GM18508 (cell line): ENCODE data around the gene PSRC1.

Experiments
- ATAC-seq: cut with Tn5 transposase; IDR thresholded peaks from one replicate; pipeline ENCODE4 v1.9.1; 2021; ENCODE audit warnings: moderate number of reproducible peaks; ENCODE audit not compliant: insufficient read depth, unreplicated experiment

The PSRC1 gene

DNA sequence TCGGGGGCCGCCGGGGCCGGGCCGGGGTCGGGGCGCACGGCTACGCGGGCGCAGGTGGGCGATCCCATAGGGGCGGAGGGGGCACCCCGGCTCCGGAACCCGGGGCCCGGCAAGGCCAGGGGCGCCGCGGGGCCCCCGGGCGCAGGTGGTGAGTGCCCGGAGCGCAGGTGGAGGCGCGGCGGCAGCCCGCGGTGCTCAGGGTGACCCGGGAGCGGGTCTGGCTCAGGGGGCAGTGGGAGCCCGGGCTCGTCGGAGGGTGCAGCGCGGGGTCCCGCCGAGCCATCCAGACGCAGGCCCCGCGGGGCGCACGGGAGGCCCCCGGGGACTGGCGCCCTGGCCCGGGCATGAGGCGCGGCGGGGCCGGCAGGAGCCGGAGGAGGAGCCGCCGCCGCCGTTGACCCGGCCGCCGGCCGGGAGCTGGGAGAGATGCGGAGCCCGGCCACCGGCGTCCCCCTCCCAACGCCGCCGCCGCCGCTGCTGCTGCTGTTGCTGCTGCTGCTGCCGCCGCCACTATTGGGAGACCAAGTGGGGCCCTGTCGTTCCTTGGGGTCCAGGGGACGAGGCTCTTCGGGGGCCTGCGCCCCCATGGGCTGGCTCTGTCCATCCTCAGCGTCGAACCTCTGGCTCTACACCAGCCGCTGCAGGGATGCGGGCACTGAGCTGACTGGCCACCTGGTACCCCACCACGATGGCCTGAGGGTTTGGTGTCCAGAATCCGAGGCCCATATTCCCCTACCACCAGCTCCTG, 33.1 kb downstream of the PSRC1 start:
- no peak for ATAC-seq

DNA sequence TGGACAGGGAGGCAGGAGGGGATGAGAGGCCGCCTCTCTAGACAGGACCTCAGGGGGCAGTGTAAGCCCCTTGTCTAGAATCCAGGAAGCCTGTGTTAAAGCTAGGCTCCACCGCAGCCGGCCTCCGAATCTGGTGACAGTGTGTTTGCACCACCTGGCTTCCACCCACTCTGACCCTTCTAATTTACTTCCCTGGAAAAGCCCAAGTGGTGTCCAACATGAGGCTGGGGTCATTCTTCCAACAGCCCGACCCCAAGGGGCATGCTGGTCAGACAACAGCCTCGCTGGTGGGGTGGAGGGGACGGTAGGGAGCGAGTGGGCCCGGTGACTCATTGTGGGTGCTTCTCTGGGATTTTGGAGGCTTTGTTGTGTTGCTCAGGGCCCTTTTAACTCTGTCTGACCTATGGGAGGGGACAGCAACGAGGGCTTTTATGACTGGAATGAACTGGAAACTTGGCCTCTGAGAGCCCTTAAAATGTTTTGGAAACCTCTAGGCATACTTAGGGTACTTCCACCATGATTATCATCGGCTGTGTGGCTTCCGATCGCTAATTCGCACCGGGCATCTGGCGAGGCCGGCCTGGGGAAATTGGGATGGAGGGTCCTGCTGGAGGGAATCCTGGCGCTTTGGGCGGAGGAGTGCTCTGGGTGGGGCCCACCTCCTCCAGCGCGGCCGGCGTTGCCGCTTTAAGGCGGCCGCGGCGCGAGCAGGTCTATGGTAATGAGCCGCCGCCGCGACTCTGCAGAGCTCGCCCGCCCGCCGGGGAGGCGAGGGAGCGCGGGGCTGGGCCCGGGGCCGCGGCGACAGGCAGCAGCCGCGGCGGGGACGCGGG, 33.9 kb downstream of the PSRC1 start, which contains the start of gene CELSR2:
CELSR2 (plus strand) TSS at position 743 of the 833 bp plus-strand sequence. CDS start 541 bp downstream, outside the sequence.
- ATAC-seq = no peak

DNA sequence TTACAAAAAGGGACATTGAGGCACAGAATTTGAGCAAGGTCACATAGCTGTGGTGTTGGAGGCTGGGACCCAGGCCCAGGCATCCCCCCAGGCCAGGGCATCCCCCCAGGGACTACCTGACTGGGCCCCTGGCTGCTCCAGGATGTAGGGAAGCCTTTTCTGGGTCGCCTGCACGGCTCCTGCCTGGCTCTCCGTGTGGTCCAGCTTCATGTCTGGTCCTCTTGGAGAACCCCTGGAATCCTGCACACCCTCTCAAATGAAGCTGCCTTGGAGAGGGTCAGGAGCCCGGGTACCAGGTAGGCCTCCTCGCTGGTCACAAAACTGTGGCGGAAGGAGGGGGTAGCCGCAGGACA, 34.5 kb downstream of the PSRC1 start:
- ATAC-seq = no peak

DNA sequence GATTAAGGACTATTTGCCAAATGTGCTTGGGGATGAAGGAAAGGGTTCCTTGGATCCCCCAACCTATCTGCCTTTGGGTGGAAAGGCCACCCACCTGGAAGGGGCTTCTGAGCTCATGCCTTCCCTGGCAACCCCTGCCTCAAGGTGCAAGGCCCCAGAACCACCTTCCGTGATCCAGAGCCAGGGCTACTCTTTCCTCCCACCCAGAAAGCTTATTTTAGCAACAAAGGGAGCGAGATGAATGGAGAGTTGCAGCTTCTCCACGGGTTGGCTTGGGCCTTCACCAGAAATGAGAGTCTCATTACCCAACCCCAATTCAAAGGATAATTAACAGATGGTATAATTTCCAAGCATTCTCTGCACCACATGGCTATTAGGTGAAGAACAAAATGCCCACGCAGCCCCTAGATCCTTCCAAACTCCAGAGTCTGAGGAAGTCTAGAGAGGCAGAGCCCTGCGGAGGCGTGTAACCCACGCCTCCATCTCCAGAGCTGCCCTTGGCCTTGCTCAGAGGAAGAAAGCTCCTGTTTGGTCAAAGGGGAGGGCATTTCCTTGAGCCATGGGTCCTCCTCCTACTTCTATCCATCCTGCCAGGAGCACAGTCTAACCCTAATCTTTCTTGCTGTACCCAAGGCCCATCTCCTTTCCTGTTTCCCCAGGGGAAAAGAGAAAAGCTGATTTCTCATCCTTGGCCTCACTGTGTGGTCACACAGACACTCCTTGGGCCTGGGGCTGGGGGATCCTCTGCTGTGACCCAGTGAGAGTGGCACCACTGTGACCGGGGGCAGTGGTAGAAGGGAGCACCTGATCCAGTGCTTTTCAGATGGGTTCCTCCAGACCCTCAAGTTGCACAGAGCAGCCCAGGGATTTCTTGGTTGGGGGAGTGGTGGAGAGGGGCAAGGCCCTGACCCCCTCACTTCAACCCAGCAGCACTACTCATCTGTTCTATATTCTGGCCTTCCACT, 35.3 kb downstream of the PSRC1 start:
- no peak for ATAC-seq

DNA sequence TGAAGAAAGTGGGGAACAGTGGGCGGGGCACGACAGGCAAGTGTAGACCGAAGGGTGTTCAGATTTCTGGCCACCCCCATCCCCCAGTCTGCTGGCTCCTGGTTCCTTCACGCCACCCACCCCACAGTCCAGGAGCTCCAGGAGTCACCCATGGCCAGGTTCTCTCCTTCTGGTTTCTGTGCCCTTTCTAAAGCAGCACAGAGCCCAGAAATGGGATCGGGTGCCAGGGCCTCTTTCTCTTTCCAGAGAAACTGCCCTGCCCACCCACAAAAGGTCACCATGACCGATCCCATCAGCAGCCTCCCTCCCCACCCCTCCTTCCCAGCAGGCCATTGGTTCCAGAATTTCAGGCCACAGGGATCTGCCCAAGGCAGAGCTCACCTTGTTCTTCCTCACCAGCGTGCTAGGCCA, 36.8 kb downstream of the PSRC1 start:
- ATAC-seq = no peak

DNA sequence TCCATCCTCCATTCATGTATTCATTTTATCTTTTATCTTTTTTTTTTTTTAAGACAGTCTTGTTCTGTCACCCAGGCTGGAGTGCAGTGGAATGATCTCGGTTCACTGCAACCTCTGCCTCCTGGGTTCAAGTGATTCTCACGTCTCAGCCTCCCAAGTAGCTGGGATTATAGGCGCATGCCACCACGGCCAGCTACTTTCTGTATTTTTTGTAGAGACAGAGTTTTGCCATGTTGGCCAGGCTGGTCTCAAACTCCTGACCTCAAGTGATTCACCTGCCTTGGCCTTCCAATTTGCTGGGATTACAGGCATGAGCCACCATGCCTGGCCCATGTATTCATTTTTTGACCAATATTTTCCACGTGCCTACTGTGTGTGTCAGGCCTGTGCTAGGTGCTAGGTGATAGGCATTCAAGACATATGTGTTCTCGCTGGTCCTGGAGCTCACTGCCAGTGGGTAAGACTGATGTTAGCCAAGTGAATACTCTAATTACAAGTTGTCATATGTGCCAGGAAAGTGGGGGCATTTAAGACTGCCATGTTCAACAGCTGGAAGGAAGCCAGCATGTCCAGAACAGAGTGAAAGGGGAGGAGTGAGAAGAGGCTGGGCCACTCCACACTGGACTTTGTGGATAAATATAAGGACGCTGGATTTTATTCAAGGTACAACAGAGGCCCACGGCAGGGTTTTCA, 38.9 kb downstream of the PSRC1 start:
- ATAC-seq = no peak

DNA sequence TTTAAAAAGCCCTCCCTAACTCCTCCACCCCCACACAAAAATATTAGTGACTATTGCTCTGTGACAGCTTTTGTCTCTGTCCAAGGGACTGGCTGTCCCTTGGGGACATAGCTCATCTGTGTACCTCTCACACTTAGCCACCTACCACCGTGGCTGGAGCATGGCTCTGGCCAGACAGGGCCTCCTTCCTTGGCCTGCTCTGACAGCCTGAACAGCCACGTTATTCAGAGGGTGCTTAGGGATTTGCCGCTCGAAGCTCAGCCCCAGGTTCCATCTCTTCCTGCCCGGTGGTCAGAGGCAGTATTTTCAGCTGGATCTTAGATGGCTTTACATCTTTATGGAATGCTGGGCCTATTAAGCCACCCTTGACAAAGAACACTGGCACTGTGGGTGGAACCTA, 39.7 kb downstream of the PSRC1 start:
- ATAC-seq = no peak

DNA sequence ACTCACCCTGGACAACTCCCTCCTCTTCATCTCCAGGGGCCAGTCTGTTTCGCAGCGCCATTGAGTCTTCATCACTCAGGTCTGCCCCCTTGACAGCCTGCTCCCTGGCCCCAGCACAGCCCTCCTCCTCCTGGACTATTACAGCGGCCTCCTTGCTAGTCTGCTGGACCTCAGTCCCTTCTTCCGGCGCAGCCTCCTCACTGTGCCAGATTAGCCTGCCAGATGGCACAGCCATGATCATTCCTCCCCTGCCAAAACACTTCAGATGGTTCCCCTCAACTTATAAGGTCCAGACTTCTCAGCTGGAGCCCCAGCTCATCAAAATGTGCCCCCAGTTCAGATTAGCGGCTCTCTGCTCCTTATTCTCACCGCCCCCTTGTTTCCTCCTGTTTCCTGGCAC, 40.6 kb downstream of the PSRC1 start:
- no peak for ATAC-seq

DNA sequence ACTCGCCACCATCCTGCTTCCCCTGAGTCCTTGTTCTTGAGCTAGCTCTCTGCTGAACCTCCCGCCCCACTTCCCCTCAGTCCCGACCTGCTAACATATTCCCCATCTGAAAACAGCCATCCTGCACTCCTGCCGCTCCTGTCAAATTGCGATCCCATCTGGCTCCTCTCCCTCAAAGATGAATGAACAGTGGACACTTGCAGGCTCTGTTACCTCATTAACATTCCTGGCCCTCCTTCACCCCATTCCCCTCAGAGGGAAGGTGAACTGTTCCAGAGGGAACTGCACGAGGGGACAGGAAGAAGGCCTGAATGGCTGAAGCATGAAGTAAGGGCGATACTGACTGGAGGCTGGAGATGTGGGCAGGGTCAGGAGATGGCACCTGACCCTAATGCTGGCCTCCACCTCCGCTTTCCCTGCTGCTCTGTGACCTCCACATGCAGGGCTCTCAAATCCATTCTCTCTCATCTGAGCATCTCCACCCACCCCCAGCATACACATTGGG, 41.1 kb downstream of the PSRC1 start:
- ATAC-seq = no peak

DNA sequence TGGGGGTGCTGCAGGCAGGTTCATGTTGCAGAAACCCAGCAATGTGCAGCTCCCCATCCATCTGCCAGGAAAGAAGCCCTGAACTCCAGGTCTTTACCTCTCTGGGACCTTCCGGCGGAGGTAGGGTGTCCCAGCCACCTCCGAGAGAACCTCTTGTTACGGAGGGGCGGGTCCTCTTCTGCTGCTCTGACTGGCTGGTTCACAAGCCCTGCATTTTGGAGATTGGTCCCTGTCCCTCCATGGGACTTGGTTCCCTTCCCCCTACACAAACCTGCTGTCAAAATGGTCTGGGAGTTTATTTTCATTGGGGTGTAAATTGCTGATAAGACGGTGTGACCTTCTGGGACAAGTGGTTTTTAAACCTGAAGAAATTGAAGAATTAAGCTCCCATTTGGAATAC, 41.6 kb downstream of the PSRC1 start:
- ATAC-seq = no peak

DNA sequence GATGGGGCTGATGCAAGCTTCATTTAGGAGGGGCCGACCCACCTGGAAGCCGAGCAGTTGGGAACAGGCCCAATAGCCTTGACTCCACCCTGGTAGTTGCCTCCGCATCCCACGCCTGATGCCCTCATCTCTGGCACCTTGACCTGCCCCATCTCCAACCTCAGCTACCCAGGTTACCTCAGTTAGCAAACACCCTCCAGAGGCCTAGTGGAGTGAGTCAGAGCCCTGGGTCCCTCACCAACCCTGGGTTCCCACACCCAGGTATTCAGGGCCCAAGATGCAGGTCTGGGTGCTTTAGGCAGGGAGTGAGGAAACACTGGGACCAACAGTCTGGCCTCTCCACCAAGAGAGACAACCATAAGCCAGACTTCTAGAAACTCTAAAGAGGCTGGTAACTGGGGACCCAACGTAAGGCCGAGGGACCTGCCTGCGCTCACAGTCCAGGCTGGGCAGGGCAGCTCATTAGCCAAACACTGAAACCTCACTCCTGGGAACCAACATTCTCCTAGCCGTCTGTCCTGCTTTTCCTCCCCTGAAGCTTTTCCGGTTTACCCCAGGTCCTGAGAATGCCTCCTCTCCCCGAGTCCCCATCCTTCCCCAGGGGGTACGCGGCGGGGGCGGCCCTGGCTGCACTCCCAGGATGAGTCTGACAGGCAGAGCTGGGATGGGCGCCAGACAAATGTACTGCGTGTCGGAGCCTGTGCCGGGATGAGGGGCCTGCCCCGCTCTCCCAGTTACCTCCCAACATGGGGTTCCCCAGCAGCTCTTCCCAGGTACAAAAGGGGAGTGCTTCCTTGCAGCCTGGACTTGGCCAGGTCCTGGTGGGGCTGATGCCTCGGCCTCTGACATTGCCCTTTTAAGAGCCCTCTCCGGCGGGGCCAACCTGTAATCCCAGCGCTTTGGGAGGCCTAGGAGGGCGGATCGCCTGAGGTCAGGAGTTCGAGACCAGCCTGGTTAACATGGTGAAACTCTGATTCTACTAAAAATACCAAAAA, 42.5 kb downstream of the PSRC1 start:
- no peak for ATAC-seq

DNA sequence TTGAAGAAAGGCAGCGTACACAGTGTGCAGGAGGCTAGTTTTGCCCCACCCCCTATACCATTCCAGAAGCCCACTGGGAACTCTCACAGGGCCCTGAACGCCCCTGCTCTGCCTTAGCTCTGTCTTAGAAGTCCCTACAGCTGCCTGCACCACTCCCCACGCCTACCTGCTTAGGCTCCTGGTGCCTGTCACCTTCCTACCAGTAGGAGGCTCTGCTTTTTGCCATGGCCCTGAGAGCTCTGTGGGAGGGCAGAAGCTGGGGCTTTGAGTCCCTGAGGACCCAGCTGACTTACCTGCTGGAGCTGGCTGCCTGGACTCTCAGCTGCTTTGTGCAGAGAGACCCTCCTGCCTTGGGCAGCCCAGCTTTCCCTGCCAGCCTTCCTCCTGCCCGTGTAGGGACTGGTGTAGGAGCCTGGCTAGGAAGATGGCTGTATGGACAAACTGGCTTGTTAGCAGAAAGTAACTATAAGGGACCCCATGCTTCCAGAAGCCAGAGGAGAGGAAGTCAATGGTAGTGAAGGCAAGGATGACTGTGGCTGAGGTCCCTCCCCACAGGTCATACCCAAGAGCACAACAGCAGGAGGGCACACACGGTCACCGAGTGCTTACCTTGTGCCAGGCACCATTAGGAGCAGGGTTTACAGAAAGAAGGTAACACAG, 43.4 kb downstream of the PSRC1 start:
- no peak for ATAC-seq

DNA sequence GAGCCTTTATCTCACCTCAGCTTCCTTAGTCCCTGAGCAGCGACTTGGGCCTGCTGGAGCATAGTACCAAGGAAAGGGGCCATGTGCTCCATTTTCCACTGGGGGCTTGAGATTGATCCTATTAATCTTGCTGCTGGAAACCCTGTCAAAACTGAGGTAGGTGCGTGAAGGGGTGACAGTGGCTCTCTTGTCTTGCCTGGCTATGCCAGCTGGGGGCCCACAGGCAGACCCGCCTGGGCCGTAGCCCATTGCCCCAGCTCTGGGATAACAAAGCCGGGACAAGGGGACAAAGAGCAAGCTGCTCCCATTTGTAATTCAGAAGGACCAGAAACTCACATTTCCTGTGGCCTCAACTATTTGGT, 43.9 kb downstream of the PSRC1 start:
- ATAC-seq = no peak

DNA sequence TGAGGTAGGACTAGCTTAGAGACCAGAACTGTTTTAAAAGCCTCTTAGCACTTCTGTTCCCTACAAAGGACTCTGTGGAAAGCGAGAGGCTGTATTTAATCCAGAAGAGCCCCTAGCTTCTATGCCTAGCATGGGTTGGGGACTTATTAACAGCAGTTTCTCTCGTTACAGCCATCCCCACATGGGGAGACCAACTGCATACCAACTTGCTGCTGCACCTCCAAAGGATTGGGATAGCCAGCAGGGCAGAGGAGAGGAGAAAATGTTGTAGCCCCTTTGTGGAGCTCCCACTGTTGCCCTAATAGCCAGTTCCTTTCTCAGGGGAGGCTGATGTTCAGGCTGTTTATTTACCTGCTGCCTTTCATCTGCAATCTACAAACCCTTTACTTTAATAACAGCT, 44.6 kb downstream of the PSRC1 start:
- ATAC-seq = no peak

DNA sequence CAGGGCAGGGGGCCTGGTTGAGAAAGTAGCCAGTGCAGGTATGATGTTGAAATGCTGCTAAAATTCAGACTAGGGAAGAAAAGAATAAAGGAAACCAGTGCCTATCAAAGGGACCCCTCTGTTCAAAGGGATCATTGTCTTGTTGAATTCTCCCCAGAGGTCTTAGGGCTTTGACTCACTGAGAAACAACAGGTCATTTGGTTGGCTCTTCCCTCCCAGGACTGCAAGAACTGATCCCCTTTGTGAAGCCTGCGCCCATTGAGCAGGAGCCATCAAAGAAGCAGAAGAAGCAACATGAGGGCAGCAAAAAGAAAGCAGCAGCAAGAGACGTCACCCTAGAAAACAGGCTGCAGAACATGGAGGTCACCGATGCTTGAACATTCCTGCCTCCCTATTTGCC, 45.4 kb downstream of the PSRC1 start:
- ATAC-seq = no peak

DNA sequence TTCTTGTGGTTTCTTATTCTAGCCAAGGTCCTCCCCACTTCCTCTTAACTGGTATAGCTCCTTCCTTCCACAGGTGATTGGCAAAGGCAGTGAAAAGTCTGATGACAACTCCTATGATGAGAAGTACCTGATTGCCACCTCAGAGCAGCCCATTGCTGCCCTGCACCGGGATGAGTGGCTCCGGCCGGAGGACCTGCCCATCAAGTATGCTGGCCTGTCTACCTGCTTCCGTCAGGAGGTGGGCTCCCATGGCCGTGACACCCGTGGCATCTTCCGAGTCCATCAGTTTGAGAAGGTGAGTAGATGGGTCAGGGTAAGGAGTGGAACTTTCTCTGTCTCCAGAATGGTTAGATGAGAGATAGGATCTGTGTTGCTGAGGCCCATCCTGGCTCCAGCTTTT, 47.8 kb downstream of the PSRC1 start:
- ATAC-seq = no peak

DNA sequence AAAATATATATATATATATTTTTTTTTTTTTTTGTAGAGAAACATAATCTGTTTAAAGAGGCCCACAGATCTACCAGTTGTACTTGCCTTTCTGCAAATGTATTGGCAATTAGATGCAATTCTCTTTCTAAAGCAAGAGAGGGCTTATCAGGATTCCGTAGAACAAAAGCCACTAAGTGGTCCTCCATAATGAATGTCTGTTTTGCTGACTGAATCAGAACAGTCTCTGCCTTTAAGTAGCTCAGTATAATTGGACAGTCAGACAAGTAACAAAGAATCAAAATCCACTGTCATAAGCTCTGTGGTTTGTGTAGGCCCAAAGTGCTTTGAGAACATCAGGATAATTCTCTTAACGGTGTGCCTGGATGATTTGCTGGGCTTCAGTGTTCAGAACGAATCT, 51.9 kb downstream of the PSRC1 start:
- no peak for ATAC-seq
